ENCODE measurements around the gene WDR3.

The WDR3 gene

DNA sequence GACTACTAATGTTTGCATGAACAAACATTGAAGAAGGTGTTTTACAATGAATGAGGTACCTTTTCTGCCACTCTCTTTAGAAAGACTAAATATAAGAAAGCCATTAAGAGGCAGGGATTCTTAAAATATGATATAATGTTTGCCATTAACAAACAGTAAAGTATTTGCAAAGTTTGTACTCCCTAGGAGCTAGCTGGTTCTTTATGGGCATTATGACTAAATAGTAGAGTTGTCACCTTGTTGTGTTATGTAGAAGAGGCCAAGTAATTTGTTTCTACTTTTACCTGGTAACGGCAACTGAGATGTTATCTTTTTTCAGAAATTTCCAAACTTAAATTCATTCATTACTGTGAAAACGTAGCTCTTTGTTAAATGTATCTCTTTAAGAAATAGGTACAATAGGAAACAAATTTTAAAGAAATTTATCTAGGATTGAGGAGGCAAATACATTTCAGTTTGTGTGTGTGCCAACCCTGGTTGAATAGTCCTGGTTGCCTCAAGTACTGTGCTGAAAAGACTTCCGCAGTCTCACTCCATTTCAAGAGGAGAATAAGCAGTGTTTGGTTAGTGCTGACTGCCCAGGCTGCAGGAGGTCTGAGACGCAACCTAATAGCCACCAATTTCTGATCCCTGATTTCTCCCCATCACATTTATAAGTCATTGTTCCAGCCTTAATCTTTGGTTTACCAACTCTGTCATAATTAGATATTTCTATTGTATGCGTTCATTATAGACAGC is 52.1 kb downstream of the WDR3 start:
- ChIA-PET CTCF (interaction anchor here (1.3 kb wide), 1 partner anchor 26 kb away, joined by 3 read pairs; no protein-coding TSS in a partner anchor), POLR2A (no interaction called here)
- no peak for DNase-seq (ENCODE audit: extremely low spot score)

GRCh38 chr1:117985239-117985638 is 55.7 kb downstream of the WDR3 start:
- DNase-seq (ENCODE audit: extremely low spot score) = no peak
- TF ChIP-seq CTCF (IDR thresholded peaks at IDR 0.05; ENCODE audit: control extremely low read depth, extremely low read depth, low read depth, missing control alignments) = no peak
- ChIA-PET CTCF (interaction anchor here (1.5 kb wide), 1 partner anchor 9 kb away, joined by 3 read pairs; no protein-coding TSS in a partner anchor), POLR2A (no interaction called here)

More for the DNA sequence above, 52.1 kb downstream of the WDR3 start:
- TF ChIP-seq CTCF (IDR thresholded peaks at IDR 0.05; ENCODE audit: control extremely low read depth, extremely low read depth, low read depth, missing control alignments) = no peak

DNA sequence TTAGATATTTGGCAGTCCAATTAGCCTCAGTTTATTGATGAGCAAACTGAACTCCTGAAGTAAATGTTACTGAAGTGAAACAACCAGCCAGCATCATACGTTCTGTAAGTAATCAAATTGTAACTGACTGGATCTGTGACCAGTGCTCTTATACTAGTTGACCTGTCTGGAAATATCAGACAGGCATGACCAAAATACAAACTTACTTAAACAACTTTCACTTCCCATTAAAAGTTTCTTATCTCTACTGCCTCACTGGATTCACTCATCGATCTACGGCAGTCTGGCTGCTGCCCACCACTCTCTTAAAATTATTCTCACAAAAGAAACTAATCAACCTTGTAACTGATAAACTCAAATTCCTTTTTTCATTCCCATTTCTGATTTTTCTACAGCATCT is 56.4 kb downstream of the WDR3 start:
- TF ChIP-seq CTCF (IDR thresholded peaks at IDR 0.05; ENCODE audit: control extremely low read depth, extremely low read depth, low read depth, missing control alignments) = no peak
- ChIA-PET CTCF (interaction anchor here (1.5 kb wide), 1 partner anchor 10 kb away, joined by 3 read pairs; no protein-coding TSS in a partner anchor), POLR2A (no interaction called here)
- DNase-seq (ENCODE audit: extremely low spot score) = no peak

DNA sequence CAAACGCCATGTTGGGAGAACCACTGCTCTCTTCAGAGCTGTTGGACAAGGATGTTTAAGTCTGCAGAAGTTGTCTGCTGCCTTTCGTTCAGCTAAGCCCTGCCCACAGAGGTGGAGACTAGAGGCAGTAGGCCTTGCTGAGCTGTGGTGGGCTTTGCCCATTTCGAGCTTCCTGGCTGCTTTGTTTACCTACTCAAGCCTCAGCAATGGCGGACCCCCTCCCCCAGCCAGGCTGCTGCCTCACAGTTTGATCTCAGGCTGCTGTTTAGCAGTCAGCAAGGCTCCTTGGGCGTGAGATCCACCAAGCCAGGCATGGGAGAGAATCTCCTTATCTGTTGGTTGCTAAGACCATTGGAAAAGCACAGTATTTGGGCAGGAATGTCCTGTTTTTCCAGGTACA is 74.8 kb downstream of the WDR3 start:
- CTCF ChIA-PET = interaction anchor here (1.2 kb wide), 1 partner anchor 9 kb away, joined by 4 read pairs; no protein-coding TSS in a partner anchor
- POLR2A ChIA-PET = no interaction called here
- DNase-seq (ENCODE audit: extremely low spot score) = no peak
- TF ChIP-seq CTCF (IDR thresholded peaks at IDR 0.05; ENCODE audit: control extremely low read depth, extremely low read depth, low read depth, missing control alignments) = no peak

DNA sequence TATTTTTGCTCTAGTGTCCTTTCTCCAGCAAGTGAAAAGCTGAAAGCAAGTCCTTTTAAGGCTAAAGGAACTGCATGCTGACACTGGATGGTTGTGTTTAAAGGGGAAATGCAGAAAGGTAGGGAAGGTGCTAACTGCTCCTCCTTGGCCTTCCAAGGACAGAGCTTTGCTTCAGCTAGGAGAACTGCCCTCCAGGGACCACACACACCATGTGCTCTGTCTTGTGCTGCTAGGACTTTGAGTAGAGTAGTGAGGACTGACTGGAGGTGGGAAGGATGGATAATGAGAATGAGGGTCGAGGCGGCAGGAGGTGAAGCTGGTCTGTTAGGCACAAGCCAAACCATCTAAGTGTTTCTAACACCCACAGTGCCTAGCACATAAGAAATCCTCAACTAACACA is 77.9 kb downstream of the WDR3 start:
- ChIA-PET POLR2A (no interaction called here), CTCF (interaction anchor here (1.3 kb wide), 1 partner anchor 26 kb away, joined by 3 read pairs; no protein-coding TSS in a partner anchor)
- TF ChIP-seq CTCF (IDR thresholded peaks at IDR 0.05; ENCODE audit: control extremely low read depth, extremely low read depth, low read depth, missing control alignments) = no peak
- no peak for DNase-seq (ENCODE audit: extremely low spot score)

DNA sequence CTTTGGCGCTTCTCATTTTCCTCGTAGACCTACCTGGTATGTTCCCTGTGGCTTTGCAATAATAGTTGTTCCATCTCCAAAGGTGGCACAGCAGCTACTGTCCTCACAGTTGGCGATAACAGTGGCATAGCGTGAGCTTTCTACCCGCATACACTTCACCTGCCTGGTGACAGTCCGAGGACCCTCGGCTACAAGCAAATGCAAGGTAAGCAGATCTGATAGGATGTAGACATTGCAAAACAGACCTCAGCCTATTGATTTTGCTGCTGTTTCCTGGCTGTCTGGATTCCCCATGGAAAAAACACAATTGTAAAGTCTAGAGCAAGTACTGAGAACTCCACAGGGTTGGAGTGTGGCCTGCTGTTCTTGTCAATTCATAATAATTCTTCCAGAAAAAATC is 78.5 kb downstream of the WDR3 start:
- ChIA-PET CTCF (interaction anchor here (1.3 kb wide), 1 partner anchor 27 kb away, joined by 3 read pairs; no protein-coding TSS in a partner anchor), POLR2A (no interaction called here)
- DNase-seq (ENCODE audit: extremely low spot score) = no peak
- no peak for TF ChIP-seq CTCF (IDR thresholded peaks at IDR 0.05; ENCODE audit: control extremely low read depth, extremely low read depth, low read depth, missing control alignments)

Data from GM10248 (cell line).